Calu3 (cell line): ENCODE measurements around the gene INTS1. TPM values are rescaled to one million over a fixed set of nuclear protein-coding genes. Genes with fewer than 3 reads are reported as not detected.
A peak's percentile ranks its signal among the peaks of the same experiment; 100 is the strongest.

Experiments
- BruUV-seq: library from RNA; stranded (reverse); fragments of 400-500 nt; replicated peaks from 2 replicates; lab custom pipeline; 2021; lab: Mats Ljungman, UMichigan
- CTCF ChIA-PET: fragments of 300-600 bp; sonication (Branson Sonifier 250); formaldehyde crosslinking; loops from one replicate; lab custom pipeline; 2022; ENCODE audit warnings: antibody characterized with exemption; lab: Charles Lee
- DNase-seq: peaks from one replicate; pipeline ENCODE4 v3.0.0; 2022
- H3K27ac Mint-ChIP-seq: one replicate; pipeline ENCODE4 v1.8.0; 2022; ENCODE audit warnings: mixed read lengths; ENCODE audit not compliant: unreplicated experiment
- H3K27me3 Mint-ChIP-seq: one replicate; pipeline ENCODE4 v1.8.0; 2022; ENCODE audit warnings: mixed read lengths; ENCODE audit not compliant: unreplicated experiment
- H3K36me3 Mint-ChIP-seq: one replicate; pipeline ENCODE4 v1.8.0; 2022; ENCODE audit warnings: mild to moderate bottlenecking, moderate library complexity, mixed read lengths; ENCODE audit not compliant: insufficient read depth, unreplicated experiment
- H3K4me1 Mint-ChIP-seq: one replicate; pipeline ENCODE4 v1.8.0; 2022; ENCODE audit warnings: mild to moderate bottlenecking, low read depth, mixed read lengths; ENCODE audit not compliant: unreplicated experiment
- H3K4me3 Mint-ChIP-seq: one replicate; pipeline ENCODE4 v1.8.0; 2022; ENCODE audit warnings: mild to moderate bottlenecking, low read depth, moderate library complexity, mixed read lengths; ENCODE audit not compliant: unreplicated experiment
- H3K9me3 Mint-ChIP-seq: one replicate; pipeline ENCODE4 v1.8.0; 2022; ENCODE audit warnings: low read depth, mixed read lengths; ENCODE audit not compliant: unreplicated experiment
- intact Hi-C: fragments of 100-400 bp; cut with micrococcal nuclease; formaldehyde crosslinking; loops from one replicate; pipeline ENCODE4 v1.10.0; 2022; ENCODE audit not compliant: unreplicated experiment
- total RNA-seq: library from RNA; stranded (reverse); gene quantifications from 2 replicates; pipeline ENCODE4 v1.2.3, GENCODE V29; 2022
- TF ChIP-seq, protein P1 (sequence below): fragments of 200-600 bp; IDR thresholded peaks from one replicate; pipeline ENCODE4 v1.8.0; 2022; ENCODE audit warnings: antibody characterized with exemption; ENCODE audit not compliant: unreplicated experiment

The INTS1 gene
- total RNA-seq, 1 experiment from 2014 or later = 192 TPM

DNA sequence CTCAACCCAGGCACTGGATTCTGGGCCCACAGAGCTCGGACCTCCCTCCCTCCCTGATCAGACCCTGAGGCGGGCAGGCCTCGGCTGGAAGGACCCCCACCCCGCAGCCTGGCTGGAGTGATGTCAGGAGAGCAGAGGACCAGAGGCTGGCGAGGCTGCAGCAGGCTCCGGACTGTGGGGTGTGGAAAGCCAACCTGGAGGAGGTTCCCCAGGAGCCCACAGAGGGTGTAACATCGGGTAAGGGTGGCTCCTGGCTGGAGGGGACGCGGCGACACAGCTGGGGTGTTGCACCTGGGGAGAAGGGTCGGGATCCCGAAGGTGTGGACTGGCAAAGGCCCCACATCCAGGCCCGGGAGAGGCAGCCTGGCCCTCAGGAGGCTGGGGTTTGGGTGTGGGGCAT lies 36.0 kb downstream of the INTS1 start:
- Mint-ChIP-seq H3K4me3 (no peak overlapping the region), H3K27ac (no peak overlapping the region), H3K27me3 (no peaks in the 10 kb centered on the region), H3K4me1 (peaks cover 16% of the 10 kb centered on the region), H3K9me3 (no peaks in the 10 kb centered on the region), H3K36me3 (peaks cover 41% of the 10 kb centered on the region)
- DNase-seq = no peak
- TF ChIP-seq, protein P1, sequence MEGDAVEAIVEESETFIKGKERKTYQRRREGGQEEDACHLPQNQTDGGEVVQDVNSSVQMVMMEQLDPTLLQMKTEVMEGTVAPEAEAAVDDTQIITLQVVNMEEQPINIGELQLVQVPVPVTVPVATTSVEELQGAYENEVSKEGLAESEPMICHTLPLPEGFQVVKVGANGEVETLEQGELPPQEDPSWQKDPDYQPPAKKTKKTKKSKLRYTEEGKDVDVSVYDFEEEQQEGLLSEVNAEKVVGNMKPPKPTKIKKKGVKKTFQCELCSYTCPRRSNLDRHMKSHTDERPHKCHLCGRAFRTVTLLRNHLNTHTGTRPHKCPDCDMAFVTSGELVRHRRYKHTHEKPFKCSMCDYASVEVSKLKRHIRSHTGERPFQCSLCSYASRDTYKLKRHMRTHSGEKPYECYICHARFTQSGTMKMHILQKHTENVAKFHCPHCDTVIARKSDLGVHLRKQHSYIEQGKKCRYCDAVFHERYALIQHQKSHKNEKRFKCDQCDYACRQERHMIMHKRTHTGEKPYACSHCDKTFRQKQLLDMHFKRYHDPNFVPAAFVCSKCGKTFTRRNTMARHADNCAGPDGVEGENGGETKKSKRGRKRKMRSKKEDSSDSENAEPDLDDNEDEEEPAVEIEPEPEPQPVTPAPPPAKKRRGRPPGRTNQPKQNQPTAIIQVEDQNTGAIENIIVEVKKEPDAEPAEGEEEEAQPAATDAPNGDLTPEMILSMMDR = no peak
- no TSS peak for BruUV-seq
- intact Hi-C loops = no loop called here
- CTCF ChIA-PET = no interaction called here

DNA sequence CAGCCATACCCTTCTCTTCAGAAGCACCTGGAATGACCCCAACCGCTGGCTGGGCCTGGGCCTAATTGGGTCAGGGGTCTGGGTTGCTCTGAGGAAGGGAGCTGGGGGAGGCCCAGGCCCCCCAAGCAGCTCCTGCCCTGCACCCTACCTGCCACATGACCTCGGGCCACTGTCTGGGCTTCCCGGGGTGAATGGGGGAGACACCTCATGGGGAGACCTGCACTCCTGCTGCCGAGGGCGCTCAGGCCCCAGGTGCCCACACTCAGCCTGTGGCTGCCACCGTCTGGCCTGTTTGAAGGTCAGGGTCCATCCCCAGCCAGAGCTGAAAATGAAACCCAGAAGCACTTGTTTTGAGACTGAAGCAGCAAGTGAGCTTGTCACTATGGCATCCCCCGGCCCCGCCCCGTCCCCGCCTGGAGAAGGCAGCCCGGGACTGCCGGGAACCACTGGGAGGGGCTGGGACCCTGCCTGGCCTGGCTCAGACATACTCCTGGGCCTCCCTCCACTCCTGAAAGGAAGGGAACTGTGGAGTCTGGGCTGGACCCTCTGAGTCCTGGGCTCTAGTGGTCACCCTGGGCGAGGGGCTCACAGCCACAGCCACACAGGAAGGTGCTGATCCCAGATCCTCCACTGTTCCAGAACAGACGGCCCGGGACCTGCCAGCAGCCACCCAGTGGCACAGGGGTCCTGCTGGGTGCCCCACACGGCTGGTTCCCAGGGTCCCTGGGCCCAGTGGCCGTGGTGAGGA lies 37.5 kb downstream of the INTS1 start:
- Mint-ChIP-seq H3K4me3 (no peak overlapping the region), H3K27me3 (no peaks in the 10 kb centered on the region), H3K4me1 (peaks cover 31% of the 10 kb centered on the region), H3K27ac (peak overlapping the region; percentile 17), H3K9me3 (no peaks in the 10 kb centered on the region), H3K36me3 (peaks cover 39% of the 10 kb centered on the region)
- intact Hi-C loops = no loop called here
- peak; percentile 86 for DNase-seq
- CTCF ChIA-PET = interaction anchor here (0.7 to 1.2 kb wide), 4 partner anchors 12 to 274 kb away, joined by 3 to 9 read pairs (median 4); partner anchors contain the start of gene TMEM184A
- TF ChIP-seq, protein P1 = no peak
- BruUV-seq = no TSS peak

DNA sequence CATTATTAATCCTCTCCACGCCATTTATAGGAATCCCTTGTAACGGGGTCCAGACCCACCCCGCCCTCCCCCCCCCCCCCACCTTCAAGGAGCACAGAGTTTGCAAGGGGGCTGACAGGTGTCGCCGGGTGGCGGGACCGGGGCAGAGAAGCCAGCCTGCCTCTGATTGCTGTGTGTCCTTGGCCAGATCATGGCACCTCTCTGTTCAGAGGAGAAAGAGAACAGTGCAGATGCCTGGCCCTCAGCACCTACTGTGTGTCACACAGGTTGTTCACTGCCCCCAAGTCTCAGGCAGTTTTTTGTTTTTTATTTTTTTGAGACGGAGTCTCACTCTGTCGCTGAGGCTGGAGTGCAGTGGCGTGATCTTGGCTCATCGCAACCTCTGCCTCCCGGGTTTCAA lies 39.5 kb downstream of the INTS1 start:
- no TSS peak for BruUV-seq
- Mint-ChIP-seq H3K4me1 (peaks cover 45% of the 10 kb centered on the region), H3K27me3 (no peaks in the 10 kb centered on the region), H3K27ac (no peak overlapping the region), H3K36me3 (peaks cover 49% of the 10 kb centered on the region), H3K9me3 (no peaks in the 10 kb centered on the region), H3K4me3 (no peak overlapping the region)
- TF ChIP-seq, protein P1 = no peak
- DNase-seq = no peak
- CTCF ChIA-PET = no interaction called here
- intact Hi-C loops = no loop called here

DNA sequence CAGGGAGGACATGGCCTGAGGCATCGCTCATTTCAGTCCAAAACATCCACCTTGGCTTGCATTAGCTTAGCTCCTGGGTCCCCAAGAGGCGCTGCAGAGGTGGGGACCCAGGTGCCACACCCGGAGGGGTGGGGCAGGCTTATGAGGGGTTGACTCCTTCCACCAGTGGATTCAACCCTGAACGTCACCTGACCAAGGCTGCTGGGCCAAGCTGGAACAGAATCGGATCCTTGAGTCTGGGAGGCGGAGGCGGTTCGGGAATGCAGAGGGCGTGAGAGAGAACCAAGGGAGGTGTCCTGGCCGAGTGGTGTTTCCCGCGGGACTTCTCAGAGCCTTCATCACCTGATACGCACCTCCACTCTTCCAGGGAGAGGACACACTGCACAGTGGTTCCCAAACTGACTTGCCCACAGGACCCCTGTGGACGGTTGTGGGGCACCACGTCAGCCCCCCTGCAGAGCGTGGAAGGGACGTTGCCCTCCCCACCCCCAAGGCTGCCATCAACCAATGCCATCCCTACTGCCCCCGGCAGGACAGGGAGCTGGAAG lies 40.4 kb downstream of the INTS1 start:
- H3K27ac Mint-ChIP-seq = no peak overlapping the region
- TF ChIP-seq, protein P1 = no peak
- intact Hi-C loops = no loop called here
- no peaks in the 10 kb centered on the region for H3K27me3 Mint-ChIP-seq
- no peak for DNase-seq
- CTCF ChIA-PET = interaction anchor here (1.6 kb wide), 1 partner anchor 10 kb away, joined by 5 read pairs; no protein-coding TSS in a partner anchor
- BruUV-seq = no TSS peak
- H3K9me3 Mint-ChIP-seq = no peaks in the 10 kb centered on the region
- peaks cover 52% of the 10 kb centered on the region for H3K36me3 Mint-ChIP-seq
- H3K4me1 Mint-ChIP-seq = peaks cover 45% of the 10 kb centered on the region
- no peak overlapping the region for H3K4me3 Mint-ChIP-seq
